Gastroesophageal sphincter (tissue), 3 donors: ENCODE measurements around the gene SMAD9.

Source experiments
- POLR2A ChIP-seq, 2 donors: fragments of 450-650 bp; IDR thresholded peaks; one replicate each; pipeline ENCODE4 v1.6.1; 2017; ENCODE audit warnings: antibody characterized with exemption in 2 of 2, mild to moderate bottlenecking in 2 of 2, moderate library complexity in 1 of 2
- POLR2AphosphoS5 ChIP-seq: sonication (generic); formaldehyde crosslinking; IDR thresholded peaks from one replicate; pipeline ENCODE4 v1.6.1; 2017; ENCODE audit warnings: antibody characterized with exemption
- TF ChIP-seq, protein P1 (sequence below), 4 experiments: fragments of 200-600 bp in 2 of 4; fragments of 450-650 bp in 2 of 4; sonication (generic) in 1 of 4; IDR thresholded peaks; one replicate each; pipeline ENCODE4 v1.5.1; 2017 to 2019; ENCODE audit warnings: antibody characterized with exemption in 4 of 4, mild to moderate bottlenecking in 2 of 4, moderate library complexity in 2 of 4

DNA sequence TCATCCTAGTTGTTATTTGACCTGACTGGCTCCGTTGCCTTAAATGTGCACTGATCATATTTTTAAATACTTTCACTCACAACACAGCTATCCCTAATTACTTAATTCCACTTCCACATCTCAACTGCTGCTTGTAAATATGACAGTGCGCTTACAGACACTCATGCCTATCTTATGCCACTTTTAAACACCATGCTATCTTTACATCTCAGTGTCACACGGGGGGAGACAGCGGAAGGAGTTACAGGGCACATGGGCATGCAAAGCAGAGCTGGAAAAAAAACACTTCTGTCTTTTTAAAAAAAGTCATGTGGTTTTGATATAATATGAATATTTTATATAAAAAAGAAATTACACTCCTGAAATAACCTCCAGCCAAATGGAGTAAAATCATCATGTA, 44.1 kb downstream of the SMAD9 start:
- TF ChIP-seq, protein P1, sequence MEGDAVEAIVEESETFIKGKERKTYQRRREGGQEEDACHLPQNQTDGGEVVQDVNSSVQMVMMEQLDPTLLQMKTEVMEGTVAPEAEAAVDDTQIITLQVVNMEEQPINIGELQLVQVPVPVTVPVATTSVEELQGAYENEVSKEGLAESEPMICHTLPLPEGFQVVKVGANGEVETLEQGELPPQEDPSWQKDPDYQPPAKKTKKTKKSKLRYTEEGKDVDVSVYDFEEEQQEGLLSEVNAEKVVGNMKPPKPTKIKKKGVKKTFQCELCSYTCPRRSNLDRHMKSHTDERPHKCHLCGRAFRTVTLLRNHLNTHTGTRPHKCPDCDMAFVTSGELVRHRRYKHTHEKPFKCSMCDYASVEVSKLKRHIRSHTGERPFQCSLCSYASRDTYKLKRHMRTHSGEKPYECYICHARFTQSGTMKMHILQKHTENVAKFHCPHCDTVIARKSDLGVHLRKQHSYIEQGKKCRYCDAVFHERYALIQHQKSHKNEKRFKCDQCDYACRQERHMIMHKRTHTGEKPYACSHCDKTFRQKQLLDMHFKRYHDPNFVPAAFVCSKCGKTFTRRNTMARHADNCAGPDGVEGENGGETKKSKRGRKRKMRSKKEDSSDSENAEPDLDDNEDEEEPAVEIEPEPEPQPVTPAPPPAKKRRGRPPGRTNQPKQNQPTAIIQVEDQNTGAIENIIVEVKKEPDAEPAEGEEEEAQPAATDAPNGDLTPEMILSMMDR (IDR thresholded peaks at IDR 0.05): no peak
- TF ChIP-seq POLR2A (IDR thresholded peaks at IDR 0.05) (no peak), POLR2AphosphoS5 (no peak)
